Ovary (tissue), 9 donors: ENCODE data around the gene ZBTB45. TPM values are rescaled to one million over a fixed set of nuclear protein-coding genes. Genes with fewer than 3 reads are reported as not detected.

Experiments used
- DNase-seq, 5 donors: peaks; one replicate each; pipeline ENCODE4 v3.0.0-alpha.2; 2019 to 2020
- H3K27ac ChIP-seq, 2 donors: fragments of 200-600 bp; one replicate each; pipeline versions ENCODE4 v1.5.1 to v1.8.0; 2019 to 2022
- H3K27me3 ChIP-seq: fragments of 200-600 bp; one replicate; pipeline ENCODE4 v1.8.0; 2022
- H3K36me3 ChIP-seq: fragments of 200-600 bp; sonication (generic); one replicate; pipeline ENCODE4 v1.5.1; 2019
- H3K4me1 ChIP-seq: one replicate; pipeline ENCODE4 v1.8.1; 2013; ENCODE audit warnings: mild to moderate bottlenecking, moderate library complexity; ENCODE audit not compliant: insufficient read depth
- H3K4me3 ChIP-seq: fragments of 200-600 bp; sonication (generic); one replicate; pipeline ENCODE4 v1.5.1; 2017
- H3K9me3 ChIP-seq, 2 donors: fragments of 200-600 bp in 1 of 2; sonication (generic) in 1 of 2; one replicate each; pipeline versions ENCODE4 v1.5.1 to v1.8.1; 2013 to 2019; ENCODE audit warnings: mild to moderate bottlenecking in 1 of 2, moderate library complexity in 1 of 2
- CTCF ChIP-seq, 3 donors: fragments of 450-650 bp in 2 of 3; fragments of 200-600 bp in 1 of 3; IDR thresholded peaks; one replicate each; pipeline versions ENCODE4 v1.5.1 to v1.8.0; 2016 to 2022; ENCODE audit warnings: antibody characterized with exemption in 3 of 3, mild to moderate bottlenecking in 1 of 3
- EP300 ChIP-seq: sonication (generic); formaldehyde crosslinking; IDR thresholded peaks from one replicate; pipeline ENCODE4 v1.6.1; 2017; ENCODE audit warnings: antibody characterized with exemption
- POLR2A ChIP-seq: fragments of 450-650 bp; IDR thresholded peaks from one replicate; pipeline ENCODE4 v1.6.1; 2017; ENCODE audit warnings: antibody characterized with exemption, mild to moderate bottlenecking, moderate library complexity
- WGBS, 3 donors: extraction: QIAGEN DNeasy Blood & Tissue Kit in 1 of 3; methylation state at CpG; one replicate each; pipeline versions ENCODE4 v1.1.5 to v1.1.7; 2013 to 2017; 5-methylcytosine and 5-hydroxymethylcytosine counted together
- intact Hi-C, 4 donors: fragments of 100-400 bp; cut with DNase I; formaldehyde crosslinking; loops; one replicate each; pipeline versions ENCODE4 v1.11.0 to v1.15.1; 2022 to 2023
- polyA plus RNA-seq, 2 donors: library from polyadenylated mRNA; stranded (reverse); fragments of 200-250 nt in 1 of 2; fragments of 350-450 nt in 1 of 2; fragmentation: Illumina TruSeq in 1 of 2; extraction: RNeasy Lipid Tissue Mini Kit (QIAGEN cat#74804) in 1 of 2; gene quantifications; one replicate each; pipeline ENCODE4 v1.2.3, GENCODE V29; 2013 to 2014
- total RNA-seq, 7 donors: library from RNA; depleted of rRNA in 2 of 7; stranded (reverse); fragments of >200 nt in 2 of 7; fragmentation: NEBNext Ultra II Directional in 3 of 7; extraction: Animal tissue kit (Norgen Biotek cat#: 25700) in 3 of 7; gene quantifications; one replicate each; pipeline versions ENCODE4 v1.1.0 to v1.2.4, GENCODE V29; 2016 to 2023
- donor health status: DM: no; HTN: no; CAD: no; lungs with moderate emphysema.
- donor health status: DM: no; HTN: no; CAD: no.
- donor health status: Bipolar disorder and iron deficiency.
- donor health status: DM: yes; HTN: yes; CAD: no.
- donor health status: DM: no; HTN: no; CAD: no.
- donor health status: DM: yes; HTN: yes; CAD: no.

The ZBTB45 gene
- total and polyA plus RNA-seq, 9 donors, result 1.1 to 23.3 (median 14.1) TPM

- no peaks in the 10 kb centered on the region for H3K9me3 ChIP-seq
- H3K4me3 ChIP-seq, result no peak overlapping the region
- no peaks in the 10 kb centered on the region for H3K36me3 ChIP-seq
- no peak overlapping the region for H3K27ac ChIP-seq
- no peak for DNase-seq
- no peaks in the 10 kb centered on the region for H3K27me3 ChIP-seq
- WGBS, 3 donors, result 83 to 89% (median 85%) methylated on average over 18 of the region's 18 CpGs
- peaks cover 10% of the 10 kb centered on the region for H3K4me1 ChIP-seq
- TF ChIP-seq EP300 (no peak), POLR2A (no peak), CTCF (IDR thresholded peaks at IDR 0.05) (no peak)
- intact Hi-C loops, result no loop called here
These were observed 28.0 kb upstream of the ZBTB45 start for GRCh38 chr19:58547323-58548312.

GRCh38 chr19:58546019-58546530, 26.5 kb upstream of the ZBTB45 start:
- Histone ChIP-seq H3K9me3 (no peaks in the 10 kb centered on the region), H3K36me3 (no peaks in the 10 kb centered on the region), H3K27me3 (no peaks in the 10 kb centered on the region), H3K4me1 (peaks cover 10% of the 10 kb centered on the region), H3K27ac (no peak overlapping the region), H3K4me3 (peak overlapping the region; percentile 79)
- 0 to 7% (median 6%) methylated on average over 1 of the region's 1 CpG for WGBS, 3 donors
- intact Hi-C loops, result no loop called here
- TF ChIP-seq CTCF (IDR thresholded peaks at IDR 0.05) (no peak), EP300 (no peak), POLR2A (no peak)
- no peak for DNase-seq

GRCh38 chr19:58545286-58546018, 25.8 kb upstream of the ZBTB45 start:
- Histone ChIP-seq H3K27ac (peak overlapping the region in 1 of 2 donors; percentile 49), H3K4me1 (peaks cover 10% of the 10 kb centered on the region)

More at GRCh38 chr19:58545286-58546018, 25.8 kb upstream of the ZBTB45 start:
- H3K4me3 ChIP-seq, result peak overlapping the region; percentile 79
- DNase-seq, result no peak
- no peak for TF ChIP-seq POLR2A
- no peak for TF ChIP-seq CTCF (IDR thresholded peaks at IDR 0.05)
- TF ChIP-seq EP300, result no peak
- H3K9me3 ChIP-seq, result no peaks in the 10 kb centered on the region
- WGBS, 3 donors, result 3 to 6% (median 3%) methylated on average over 20 to 21 of the region's 21 CpGs
- intact Hi-C loops, result no loop called here
- no peaks in the 10 kb centered on the region for H3K27me3 ChIP-seq
- no peaks in the 10 kb centered on the region for H3K36me3 ChIP-seq
